ENCODE data around the gene AGO4.
"Not testable (repeated sequence)": the region's sequence is repeated elsewhere in the genome, so short reads cannot be mapped to it uniquely, and the experiment has no call there.

The AGO4 gene

DNA sequence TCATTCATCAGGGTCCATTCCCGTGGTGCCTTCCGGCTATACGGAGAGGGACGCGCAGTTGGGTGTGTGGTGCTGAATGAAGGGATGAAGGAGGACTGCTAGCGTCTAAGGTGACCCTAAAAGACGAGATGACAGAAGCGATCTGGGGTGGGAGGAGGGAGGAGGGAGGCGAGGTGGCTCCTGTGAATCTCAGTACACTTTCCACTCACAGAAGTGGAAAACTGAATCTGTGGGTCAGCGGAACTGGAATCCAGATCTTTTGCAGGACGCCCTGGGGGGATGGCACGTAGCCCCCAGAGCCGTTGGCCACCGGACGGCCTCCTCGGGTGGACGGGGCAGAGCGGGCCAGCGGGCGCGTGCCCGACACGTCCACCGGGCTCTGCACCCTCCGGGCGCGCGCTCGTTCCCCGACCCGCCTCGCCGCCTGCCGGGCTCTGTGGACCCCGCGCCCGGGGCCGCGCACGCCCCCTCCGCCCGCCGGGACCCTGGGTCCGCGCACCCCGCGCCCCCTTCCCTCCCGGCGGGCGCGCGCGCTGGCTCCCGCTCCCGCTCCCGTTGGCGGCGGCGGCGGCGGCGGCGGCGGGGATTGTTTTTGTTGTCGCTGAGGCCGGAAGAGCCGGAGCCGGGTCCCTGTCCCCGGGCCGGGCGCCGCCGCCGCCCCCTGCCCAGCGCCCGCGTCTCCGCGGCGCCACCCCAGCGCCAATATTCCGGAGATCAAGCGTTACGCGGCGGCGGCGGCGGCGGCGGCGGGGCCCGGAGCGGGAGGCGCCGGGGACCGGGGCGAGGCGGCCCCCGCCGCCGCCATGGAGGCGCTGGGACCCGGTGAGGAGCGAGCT, at the start of gene AGO4:
AGO4 (plus strand) TSS at position 403 of the 836 bp plus-strand sequence; CDS start at position 804, 401 bp downstream.
- DNase-seq (ENCODE audit: low read depth, low spot score), result no peak
- Histone ChIP-seq H3K9ac (ENCODE audit: insufficient read length) (peak within 1 kb of the TSS; percentile 93), H3K4me3 (peak within 1 kb of the TSS; percentile 91), H3K36me3 (ENCODE audit: insufficient read depth, low read length) (no peaks in the 10 kb centered on the region), H3K9me3 (ENCODE audit: low read depth, low read length) (no peaks in the 10 kb centered on the region), H3K27ac (no peak within 1 kb of the TSS)
- TF ChIP-seq EZH2 (IDR thresholded peaks at IDR 0.05) (no peak), FOXP2 (optimal IDR thresholded peaks at IDR 0.05; ENCODE audit: control extremely low read depth, extremely low read length, insufficient read depth) (no peak), POLR2AphosphoS5 (IDR thresholded peaks at IDR 0.05; ENCODE audit: borderline replicate concordance, low read depth, low read length) (no peak)

DNA sequence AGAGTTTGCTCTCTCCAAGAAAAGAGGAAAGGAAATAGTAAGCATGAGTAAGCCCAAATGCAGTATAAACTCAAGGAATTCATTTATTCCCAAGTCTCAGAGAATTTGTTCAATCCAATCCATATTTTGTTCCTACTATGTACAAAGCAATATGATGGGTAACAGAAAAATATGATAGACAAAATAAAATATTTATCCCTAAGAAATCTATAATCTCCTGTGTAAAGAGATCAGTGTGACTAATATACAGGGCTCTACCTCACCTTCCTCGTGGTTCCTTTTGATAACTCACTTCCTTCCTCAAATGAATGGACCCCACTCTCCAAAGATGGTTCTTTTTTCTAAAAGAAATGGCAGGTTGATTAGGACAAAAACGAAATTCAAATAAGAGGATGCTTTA, 45.7 kb upstream of the AGO4 start:
- H3K27ac ChIP-seq, result no peak overlapping the region
- TF ChIP-seq POLR2AphosphoS5 (IDR thresholded peaks at IDR 0.05; ENCODE audit: borderline replicate concordance, low read depth, low read length) (no peak), EZH2 (IDR thresholded peaks at IDR 0.05) (no peak), FOXP2 (optimal IDR thresholded peaks at IDR 0.05; ENCODE audit: control extremely low read depth, extremely low read length, insufficient read depth) (no peak)

DNA sequence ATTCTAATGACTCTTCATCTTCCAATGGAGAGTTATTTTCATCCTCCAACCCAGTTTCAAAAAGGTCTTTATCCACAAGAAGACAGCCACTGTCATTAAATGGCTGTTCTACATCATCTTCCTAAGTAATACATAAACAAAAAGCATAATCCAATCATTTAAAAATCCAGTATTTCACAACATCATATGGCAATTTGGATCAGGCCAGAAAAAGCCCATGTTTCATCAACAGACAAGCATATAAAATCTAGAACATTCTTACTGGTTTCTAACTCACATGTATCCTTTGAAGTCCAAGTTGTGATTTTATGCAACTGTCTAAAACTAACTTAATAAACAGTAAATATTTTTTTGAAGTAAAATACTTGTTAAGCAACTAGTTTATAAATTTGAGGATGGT, 44.6 kb upstream of the AGO4 start:
- H3K27ac ChIP-seq, result no peak overlapping the region
- H3K36me3 ChIP-seq (ENCODE audit: insufficient read depth, low read length), result peaks cover 67% of the 10 kb centered on the region
- H3K9me3 ChIP-seq (ENCODE audit: low read depth, low read length), result no peaks in the 10 kb centered on the region
- TF ChIP-seq FOXP2 (optimal IDR thresholded peaks at IDR 0.05; ENCODE audit: control extremely low read depth, extremely low read length, insufficient read depth) (no peak), POLR2AphosphoS5 (IDR thresholded peaks at IDR 0.05; ENCODE audit: borderline replicate concordance, low read depth, low read length) (no peak), EZH2 (IDR thresholded peaks at IDR 0.05) (no peak)
- no peak overlapping the region for H3K9ac ChIP-seq (ENCODE audit: insufficient read length)
- H3K4me3 ChIP-seq, result no peak overlapping the region
- no peak for DNase-seq (ENCODE audit: low read depth, low spot score)

More for the DNA sequence above, 45.7 kb upstream of the AGO4 start:
- Histone ChIP-seq H3K9me3 (ENCODE audit: low read depth, low read length) (no peaks in the 10 kb centered on the region), H3K9ac (ENCODE audit: insufficient read length) (no peak overlapping the region), H3K4me3 (no peak overlapping the region), H3K36me3 (ENCODE audit: insufficient read depth, low read length) (peaks cover 67% of the 10 kb centered on the region)
- DNase-seq (ENCODE audit: low read depth, low spot score), result no peak

DNA sequence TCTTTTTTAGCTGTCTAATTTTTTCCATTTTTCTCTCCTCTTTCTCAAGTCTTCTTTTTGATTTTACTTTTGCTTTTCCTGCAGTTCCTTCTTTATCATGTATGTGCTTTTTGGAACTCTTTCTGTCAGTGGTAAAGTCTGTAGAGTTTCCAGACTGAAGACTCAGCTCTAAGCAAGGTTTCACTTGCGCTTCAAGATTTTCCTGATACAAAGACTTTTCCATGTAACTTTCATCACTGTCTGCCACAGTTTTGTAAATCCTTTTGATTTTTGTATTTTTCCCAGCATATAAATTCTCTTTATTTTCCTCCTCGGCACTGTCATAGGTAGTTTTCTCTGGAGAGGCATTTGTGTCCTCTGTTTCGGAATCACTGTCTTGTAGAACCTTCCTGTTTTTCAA, 43.5 kb upstream of the AGO4 start:
- no peak overlapping the region for H3K4me3 ChIP-seq

DNA sequence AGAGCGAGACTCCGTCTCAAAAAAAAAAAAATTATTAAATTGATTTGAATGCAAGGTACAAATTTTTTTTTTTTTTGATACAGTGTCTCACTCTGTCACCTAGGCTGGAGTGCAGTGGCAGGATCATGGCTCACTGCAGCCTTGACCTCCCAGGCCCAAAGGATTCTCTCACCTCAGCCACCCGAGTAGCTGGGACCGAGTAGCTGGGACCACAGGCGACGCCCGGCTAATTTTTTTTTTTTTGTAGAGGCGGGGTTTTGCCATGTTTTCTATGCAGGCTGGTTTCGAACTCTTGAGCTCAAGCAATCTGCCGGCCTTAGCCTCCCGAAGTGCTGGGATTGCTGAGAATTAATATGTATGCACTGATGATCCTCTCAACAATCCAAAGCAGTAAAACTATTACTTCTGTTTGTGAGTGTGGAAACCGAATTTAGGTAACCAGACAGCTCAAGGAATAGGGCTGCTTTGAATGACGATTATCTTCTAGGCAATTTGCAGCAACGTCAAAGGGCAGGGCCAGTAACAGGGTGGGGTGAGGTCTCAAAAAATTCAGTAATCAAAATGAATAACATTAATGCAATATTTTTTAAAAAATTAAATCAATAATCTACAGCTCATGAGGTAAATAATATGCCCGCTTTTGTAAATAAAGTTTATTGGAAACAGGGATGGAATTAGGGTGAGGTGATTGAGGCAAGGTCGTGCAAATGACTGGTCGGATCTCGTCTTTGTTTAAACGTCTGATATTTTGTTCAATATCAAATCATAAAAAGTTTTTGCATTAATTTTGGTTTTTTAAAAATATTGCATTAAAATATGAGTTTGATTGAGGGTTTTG, 39.2 kb upstream of the AGO4 start:
- no peak for DNase-seq (ENCODE audit: low read depth, low spot score)

More for the DNA sequence above, 43.5 kb upstream of the AGO4 start:
- Histone ChIP-seq H3K36me3 (ENCODE audit: insufficient read depth, low read length) (peaks cover 61% of the 10 kb centered on the region), H3K27ac (peak overlapping the region; percentile 40; the same call in 1 of the 2 replicates), H3K9me3 (ENCODE audit: low read depth, low read length) (no peaks in the 10 kb centered on the region), H3K9ac (ENCODE audit: insufficient read length) (peak overlapping the region; percentile 35)
- no peak for DNase-seq (ENCODE audit: low read depth, low spot score)
- no peak for TF ChIP-seq POLR2AphosphoS5 (IDR thresholded peaks at IDR 0.05; ENCODE audit: borderline replicate concordance, low read depth, low read length)

DNA sequence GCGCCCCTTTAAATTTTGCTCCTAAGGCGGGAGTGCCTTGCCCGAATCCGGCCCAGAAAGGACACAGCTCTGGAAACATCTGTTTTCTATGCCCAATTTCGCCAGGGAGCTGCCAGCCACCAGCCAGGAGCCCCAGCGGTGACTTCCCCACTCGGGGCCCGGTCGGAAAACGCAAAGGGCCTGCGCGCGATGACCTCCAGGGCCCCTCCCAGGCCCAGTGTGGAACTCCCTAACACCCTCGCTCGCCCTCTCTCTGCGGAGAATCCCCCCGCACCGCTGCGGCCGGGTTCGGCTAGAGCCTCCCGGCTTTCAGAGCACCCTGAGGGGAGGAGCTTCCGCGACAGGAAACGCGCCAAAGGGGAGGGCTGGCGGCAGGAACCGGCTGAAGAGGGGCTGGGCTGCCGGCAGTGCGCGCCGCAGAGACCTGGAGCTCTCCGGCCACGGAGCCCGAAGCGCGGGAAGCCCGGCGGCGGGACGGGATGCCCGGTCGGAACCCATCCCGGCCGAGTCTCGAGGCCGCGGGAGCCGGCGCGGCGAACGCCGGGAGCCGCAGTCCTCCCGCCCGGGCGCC, 38.5 kb upstream of the AGO4 start:
- TF ChIP-seq POLR2AphosphoS5 (IDR thresholded peaks at IDR 0.05; ENCODE audit: borderline replicate concordance, low read depth, low read length), result peak; percentile 76
- no peak for TF ChIP-seq FOXP2 (optimal IDR thresholded peaks at IDR 0.05; ENCODE audit: control extremely low read depth, extremely low read length, insufficient read depth)
- no peak for TF ChIP-seq EZH2 (IDR thresholded peaks at IDR 0.05)
- Histone ChIP-seq H3K4me3 (peak overlapping the region; percentile 96), H3K9me3 (ENCODE audit: low read depth, low read length) (no peaks in the 10 kb centered on the region), H3K36me3 (ENCODE audit: insufficient read depth, low read length) (peaks cover 13% of the 10 kb centered on the region), H3K9ac (ENCODE audit: insufficient read length) (peak overlapping the region; percentile 91), H3K27ac (peak overlapping the region; percentile 49; the same call in 1 of the 2 replicates)
- DNase-seq (ENCODE audit: low read depth, low spot score), result peak; percentile 16

More for the DNA sequence above, 39.2 kb upstream of the AGO4 start:
- Histone ChIP-seq H3K36me3 (ENCODE audit: insufficient read depth, low read length) (peaks cover 20% of the 10 kb centered on the region), H3K9me3 (ENCODE audit: low read depth, low read length) (no peaks in the 10 kb centered on the region), H3K27ac (peak overlapping the region; percentile 49; the same call in 1 of the 2 replicates), H3K4me3 (peak overlapping the region; percentile 96), H3K9ac (ENCODE audit: insufficient read length) (peak overlapping the region; percentile 91)
- no peak for TF ChIP-seq POLR2AphosphoS5 (IDR thresholded peaks at IDR 0.05; ENCODE audit: borderline replicate concordance, low read depth, low read length)

DNA sequence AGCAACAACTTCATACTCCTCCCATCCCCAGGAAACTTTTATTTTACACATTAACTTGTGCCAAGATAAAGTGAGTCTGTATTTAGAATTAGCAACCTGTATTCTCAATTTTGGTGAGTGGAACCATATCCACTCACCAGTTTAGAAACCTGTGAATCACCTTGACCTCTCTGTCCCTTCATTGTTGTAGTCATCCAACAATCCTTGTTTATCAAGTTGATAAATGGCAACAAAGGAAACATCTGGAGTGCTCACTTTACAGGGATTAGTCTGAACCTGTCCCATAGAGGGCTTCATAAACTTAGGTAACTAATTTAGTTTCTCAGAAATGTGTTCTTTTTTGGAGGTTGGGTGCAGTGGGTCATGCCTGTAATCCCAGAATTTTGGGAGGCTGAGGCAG, 34.1 kb upstream of the AGO4 start:
- Histone ChIP-seq H3K27ac (no peak overlapping the region), H3K9me3 (ENCODE audit: low read depth, low read length) (no peaks in the 10 kb centered on the region), H3K36me3 (ENCODE audit: insufficient read depth, low read length) (no peaks in the 10 kb centered on the region), H3K9ac (ENCODE audit: insufficient read length) (no peak overlapping the region), H3K4me3 (no peak overlapping the region)
- TF ChIP-seq FOXP2 (optimal IDR thresholded peaks at IDR 0.05; ENCODE audit: control extremely low read depth, extremely low read length, insufficient read depth) (no peak), EZH2 (IDR thresholded peaks at IDR 0.05) (no peak), POLR2AphosphoS5 (IDR thresholded peaks at IDR 0.05; ENCODE audit: borderline replicate concordance, low read depth, low read length) (no peak)
- no peak for DNase-seq (ENCODE audit: low read depth, low spot score)

DNA sequence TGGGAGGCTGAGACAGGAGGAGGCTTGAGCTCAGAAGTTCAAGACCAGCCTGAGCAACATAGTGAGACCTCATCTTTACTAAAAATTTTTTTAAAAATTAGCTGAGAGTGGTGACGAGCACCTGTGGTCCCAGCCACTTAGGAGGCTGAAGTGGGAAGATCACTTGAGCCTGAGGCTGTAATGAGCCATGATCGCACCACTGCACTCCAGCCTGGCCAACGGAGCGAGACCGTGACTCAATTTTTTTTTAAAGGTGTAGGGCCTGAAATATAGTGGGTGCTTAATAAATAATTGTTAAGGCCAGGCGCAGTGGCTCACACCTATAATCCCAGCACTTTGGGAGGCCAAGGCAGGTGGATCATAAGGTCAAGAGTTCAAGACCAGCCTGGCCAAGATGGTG, 31.6 kb upstream of the AGO4 start:
- H3K9ac ChIP-seq (ENCODE audit: insufficient read length); H3K27ac ChIP-seq; H3K36me3 ChIP-seq (ENCODE audit: insufficient read depth, low read length); DNase-seq (ENCODE audit: low read depth, low spot score); H3K4me3 ChIP-seq; H3K9me3 ChIP-seq (ENCODE audit: low read depth, low read length): not testable (repeated sequence)
